SW480 (cell line): ENCODE results near the gene BATF.

Experiments used
- DNase-seq: peaks from one replicate; pipeline ENCODE4 v3.0.0-alpha.2; 2016; ENCODE audit warnings: low spot score

The BATF gene

GRCh38 chr14:75563931-75564330 lies 41.7 kb downstream of the BATF start:
- no peak for DNase-seq

DNA sequence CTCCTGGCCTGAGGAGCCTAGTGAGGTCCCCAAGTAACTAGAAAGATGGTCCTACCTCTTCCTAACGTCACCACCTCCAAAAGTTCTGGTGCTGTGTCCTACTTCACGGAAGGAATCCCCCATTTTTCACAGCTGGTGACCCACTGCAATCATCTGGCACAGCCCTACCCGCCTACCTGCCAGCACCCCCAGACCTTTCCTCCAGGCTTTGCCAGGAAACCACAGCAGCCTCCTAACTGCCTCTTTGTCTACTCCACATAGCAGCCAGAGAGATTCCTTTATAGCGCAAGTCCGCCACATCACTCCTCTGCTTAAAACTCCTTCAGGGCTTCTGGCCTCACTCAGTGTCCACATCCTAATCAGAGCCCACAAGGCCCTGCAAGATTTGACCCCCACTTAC lies 42.8 kb downstream of the BATF start:
- DNase-seq, result no peak

DNA sequence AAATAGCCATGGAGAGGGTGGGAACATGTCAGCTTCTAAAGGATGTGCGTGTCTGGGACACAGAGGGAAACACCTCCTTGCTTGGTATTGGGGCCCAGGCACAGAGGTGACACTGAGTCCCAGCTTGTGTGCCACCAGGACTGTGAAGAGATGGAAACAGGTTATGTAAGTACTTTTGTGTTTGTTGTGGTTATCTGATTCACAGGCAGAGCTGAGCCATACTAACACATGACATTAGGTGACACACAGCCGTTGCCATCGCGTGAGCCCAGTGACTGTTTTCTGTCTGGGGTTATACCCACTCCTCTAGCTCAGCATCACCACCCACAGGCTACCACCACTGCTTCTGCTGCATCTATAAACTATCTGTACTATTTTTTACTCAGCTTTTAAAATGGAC lies 44.1 kb downstream of the BATF start:
- DNase-seq, result peak; percentile 67

DNA sequence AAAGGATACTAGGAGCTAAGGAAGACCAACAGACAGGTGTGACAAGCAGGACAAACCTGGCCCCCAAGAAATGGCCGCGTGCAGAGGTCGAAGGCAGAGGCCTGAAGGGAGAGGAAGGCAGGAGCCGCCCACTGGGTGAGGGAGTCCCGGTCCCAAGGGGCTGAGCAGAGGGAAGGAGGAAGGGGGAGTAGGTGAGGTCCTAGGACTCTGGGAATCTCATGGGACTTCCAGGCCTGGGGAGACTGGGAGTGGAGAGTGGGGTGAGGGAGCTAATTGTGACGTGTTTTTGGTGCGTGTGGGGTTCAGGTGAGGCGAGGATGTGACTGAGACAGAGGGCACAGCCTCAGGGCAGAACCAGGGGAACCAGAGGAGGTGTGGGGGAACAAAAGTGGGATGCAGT lies 44.5 kb downstream of the BATF start:
- no peak for DNase-seq

DNA sequence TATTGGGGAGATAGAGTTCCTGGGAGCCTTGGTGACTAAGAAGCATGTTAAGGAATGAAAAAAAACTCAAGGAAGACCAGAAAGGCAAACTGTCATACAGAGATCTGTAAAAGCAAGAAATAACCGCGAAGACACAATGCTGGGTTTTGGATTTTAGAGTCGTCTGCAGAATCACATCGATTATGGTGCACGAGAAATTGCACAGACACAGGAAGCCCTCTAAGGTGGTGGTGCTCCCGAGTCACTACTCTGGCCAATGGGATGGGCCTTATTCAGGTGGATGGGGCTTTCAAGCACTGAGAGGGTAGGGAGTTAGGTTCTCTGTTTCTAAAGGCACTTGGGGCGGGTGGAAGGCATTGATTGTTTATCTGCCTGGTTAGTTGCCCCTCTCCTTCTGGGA lies 45.9 kb downstream of the BATF start:
- DNase-seq, result no peak

GRCh38 chr14:75568791-75569190 lies 46.5 kb downstream of the BATF start:
- no peak for DNase-seq

DNA sequence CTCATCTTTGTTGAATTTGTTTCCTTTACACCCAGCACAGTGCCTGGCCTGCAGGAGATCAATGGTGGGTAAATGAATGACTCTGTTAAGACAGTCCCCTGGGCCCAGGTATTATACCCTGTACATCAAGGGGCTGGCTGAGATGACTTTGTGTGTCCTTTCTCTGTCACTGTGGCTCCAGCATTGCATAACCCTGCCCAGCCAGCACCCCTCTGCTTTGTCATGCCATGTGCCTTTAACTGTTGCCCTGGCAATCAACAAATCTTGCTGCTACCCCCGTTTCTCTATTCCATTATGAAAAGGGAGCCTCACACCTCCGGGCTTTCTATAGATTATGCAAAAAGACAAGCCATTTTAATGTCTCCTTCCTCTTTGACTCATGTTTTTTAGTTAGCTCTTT lies 48.5 kb downstream of the BATF start:
- DNase-seq, result no peak

DNA sequence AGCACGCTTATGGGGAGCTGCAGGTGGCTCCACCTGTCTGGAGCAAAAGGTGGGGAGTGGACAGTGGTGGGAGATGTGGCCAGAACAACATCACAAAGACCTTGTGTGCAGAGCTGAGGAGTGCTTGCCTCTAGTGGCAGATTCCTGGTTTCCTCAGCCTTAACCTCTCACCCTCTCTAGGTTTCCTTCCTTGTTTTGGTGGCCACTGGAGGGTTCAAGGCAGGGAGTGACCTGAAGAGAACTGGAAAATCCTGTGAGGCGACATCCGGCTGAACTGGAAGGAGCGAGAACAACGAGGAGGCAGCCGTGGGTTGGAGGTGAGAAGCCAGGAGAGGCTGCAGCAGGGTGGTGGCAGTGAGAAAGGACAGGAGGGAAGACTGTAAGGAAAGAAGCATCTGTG lies 49.8 kb downstream of the BATF start:
- DNase-seq, result no peak

DNA sequence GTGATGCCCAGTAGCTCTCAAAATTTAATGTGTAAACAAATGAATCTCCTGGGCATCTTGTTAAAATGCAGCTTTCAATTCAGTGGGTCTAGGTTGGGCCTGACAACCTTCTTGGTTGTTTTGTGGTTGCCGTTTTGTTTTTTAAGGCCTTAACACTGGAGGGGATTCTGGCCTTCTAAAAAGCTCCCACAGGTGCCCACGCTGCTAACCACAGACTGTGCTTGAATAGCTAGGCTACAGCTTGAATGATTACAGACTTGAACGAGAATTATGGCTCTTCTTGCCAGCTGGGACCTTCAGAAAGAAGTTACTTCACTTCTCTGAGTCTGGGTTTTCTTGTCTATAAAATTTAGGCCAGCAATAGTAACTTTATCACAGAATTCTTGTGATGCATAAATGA lies 54.8 kb downstream of the BATF start:
- no peak for DNase-seq

DNA sequence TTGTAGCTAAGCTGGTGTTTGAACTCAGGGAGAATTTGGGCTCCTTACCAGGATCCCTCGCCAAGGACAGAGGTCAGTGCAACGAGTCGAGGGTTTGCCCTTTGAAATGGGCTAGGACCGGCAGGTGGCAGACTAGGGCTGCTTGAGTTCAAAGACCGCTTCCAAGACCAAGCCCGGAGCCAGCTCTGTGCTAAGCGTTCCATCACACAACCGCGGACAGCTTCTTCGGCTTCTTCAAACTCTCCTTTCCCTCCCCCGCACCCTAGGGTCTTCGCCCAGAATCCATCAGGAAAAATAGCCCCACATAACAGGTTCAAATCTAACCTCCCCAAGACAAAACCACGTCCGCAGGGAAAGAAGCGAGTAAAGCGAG lies 55.4 kb downstream of the BATF start:
- DNase-seq, result peak; percentile 85

- peak; percentile 59 for DNase-seq
Measured at GRCh38 chr14:75578102-75578785, 56.0 kb downstream of the BATF start, which contains the start of gene FLVCR2. Gene FLVCR2 (plus strand): TSS chr14:75578620. CDS start chr14:75578973, 353 bp downstream.

DNA sequence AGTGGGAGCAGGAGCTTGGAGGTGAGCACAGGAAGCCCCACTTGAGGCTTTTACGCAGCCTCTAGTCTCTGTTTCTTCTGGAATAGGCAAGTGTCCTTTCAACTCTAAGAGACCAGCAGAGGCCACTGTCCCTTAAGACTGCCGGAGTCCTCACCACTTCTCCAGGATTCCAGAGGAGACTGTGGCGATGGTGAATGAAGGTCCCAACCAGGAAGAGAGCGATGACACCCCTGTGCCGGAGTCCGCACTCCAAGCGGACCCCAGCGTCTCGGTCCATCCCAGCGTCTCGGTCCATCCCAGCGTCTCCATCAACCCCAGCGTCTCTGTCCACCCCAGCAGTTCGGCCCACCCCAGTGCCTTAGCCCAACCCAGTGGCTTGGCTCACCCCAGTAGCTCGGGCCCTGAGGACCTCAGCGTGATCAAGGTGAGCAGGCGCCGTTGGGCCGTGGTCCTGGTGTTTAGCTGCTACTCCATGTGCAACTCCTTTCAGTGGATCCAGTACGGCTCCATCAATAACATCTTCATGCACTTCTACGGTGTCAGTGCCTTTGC lies 56.6 kb downstream of the BATF start:
- peak; percentile 60 for DNase-seq

- DNase-seq, result no peak
Measured at GRCh38 chr14:75579338-75579864, 57.1 kb downstream of the BATF start.

- no peak for DNase-seq
Measured at GRCh38 chr14:75579882-75580281, 57.6 kb downstream of the BATF start.

DNA sequence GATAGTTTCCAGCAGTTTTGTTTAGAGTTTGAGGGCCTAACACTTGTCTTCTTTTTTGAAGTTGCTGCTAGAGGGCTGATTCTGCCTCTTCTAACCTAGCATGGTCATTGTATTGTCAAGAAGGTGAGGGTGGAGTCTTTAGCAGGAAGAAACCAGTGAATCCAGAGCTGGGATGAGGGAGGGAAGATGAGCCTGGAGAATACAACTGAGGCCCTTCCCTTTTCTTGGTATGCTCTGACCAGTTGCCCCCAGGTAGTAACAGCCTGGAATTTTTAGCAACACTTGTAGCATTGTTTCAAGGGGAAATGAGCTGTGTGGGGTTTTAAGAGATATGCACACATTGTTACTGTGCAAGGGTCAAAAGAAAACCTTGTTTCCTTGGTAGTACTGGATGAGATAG lies 65.1 kb downstream of the BATF start:
- no peak for DNase-seq

GRCh38 chr14:75589931-75590330 lies 67.7 kb downstream of the BATF start:
- DNase-seq, result no peak

DNA sequence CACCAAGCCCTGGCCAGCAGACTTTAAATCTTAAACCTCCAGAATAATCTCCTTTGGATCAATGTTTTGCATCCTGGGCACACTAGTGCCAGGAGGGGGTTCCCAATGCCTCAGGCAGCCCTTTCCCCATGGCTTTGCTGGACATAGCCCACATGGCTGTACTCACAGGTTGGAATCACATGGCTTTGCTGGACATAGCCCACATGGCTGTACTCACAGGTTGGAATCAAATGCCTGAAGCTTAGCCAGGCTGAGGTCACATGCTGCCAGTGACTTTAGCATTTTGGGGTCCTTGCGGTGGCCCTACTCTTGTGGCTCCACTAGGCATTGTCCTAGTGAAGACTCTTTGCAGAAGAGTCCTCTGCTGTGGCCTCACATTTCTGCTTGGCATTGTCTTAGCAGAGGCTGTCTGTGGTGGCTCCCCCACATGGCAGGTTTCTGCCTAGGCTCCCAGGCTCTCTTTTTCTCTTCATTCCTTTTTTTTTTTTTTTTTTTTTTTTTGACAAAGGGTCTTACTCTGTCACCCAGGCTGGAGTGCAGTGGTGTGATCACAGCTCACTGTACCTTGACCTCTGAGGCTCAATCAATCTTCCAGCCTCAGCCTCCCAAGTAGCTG lies 69.2 kb downstream of the BATF start:
- DNase-seq, result no peak

GRCh38 chr14:75591987-75592575 lies 69.8 kb downstream of the BATF start:
- DNase-seq, result no peak

DNA sequence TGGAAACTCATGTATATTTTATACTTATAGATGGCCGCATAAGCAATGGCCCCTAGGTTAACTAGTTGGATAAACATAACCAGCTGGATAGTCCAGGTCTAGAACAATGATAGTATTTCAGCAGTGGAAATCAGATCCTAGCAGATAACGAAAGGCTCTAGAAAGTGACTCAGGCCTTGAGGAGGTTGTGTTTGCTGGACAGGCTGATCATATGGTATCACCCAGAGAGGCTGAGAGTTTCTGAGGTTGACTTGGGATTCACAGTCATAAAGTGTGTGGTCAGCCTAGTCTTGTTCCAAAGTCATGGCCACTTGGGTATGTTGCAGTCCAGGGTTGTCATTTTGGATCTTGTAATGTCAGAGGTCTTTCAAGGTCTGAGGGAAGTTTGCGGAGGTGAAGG lies 73.0 kb downstream of the BATF start:
- no peak for DNase-seq
